Endodermal cell (in vitro differentiated cells): ENCODE measurements around the gene CTNNAL1. TPM values are rescaled to one million over a fixed set of nuclear protein-coding genes. Genes with fewer than 3 reads are reported as not detected.

ENCODE experiments used
- DNase-seq: peaks from one replicate; pipeline ENCODE4 v3.0.0-alpha.2; 2017
- H3K27ac ChIP-seq: 2 replicates; pipeline ENCODE4 v1.5.1; 2013; ENCODE audit warnings: mild to moderate bottlenecking, low read depth, low read length, moderate library complexity
- H3K27me3 ChIP-seq: 2 replicates; pipeline ENCODE4 v1.6.1; 2013; ENCODE audit warnings: mild to moderate bottlenecking, low read length, moderate library complexity; ENCODE audit not compliant: insufficient read depth, control insufficient read depth, poor library complexity, severe bottlenecking
- H3K36me3 ChIP-seq: 2 replicates; pipeline ENCODE4 v1.7.0; 2013; ENCODE audit warnings: mild to moderate bottlenecking, low read length, moderate library complexity; ENCODE audit not compliant: control insufficient read depth, insufficient read depth
- H3K4me1 ChIP-seq: one replicate; pipeline ENCODE4 v1.7.0; 2013; ENCODE audit warnings: low read length; ENCODE audit not compliant: control insufficient read depth, insufficient read depth
- H3K4me3 ChIP-seq: 2 replicates; pipeline ENCODE4 v1.5.1; 2013; ENCODE audit warnings: mild to moderate bottlenecking, low read length, moderate library complexity
- H3K9ac ChIP-seq: 2 replicates; pipeline ENCODE4 v1.6.1; 2013; ENCODE audit warnings: mild to moderate bottlenecking, low read length, moderate library complexity; ENCODE audit not compliant: poor library complexity, severe bottlenecking; ENCODE audit errors: extremely low read depth
- H3K9me3 ChIP-seq: 2 replicates; pipeline ENCODE4 v1.6.1; 2013; ENCODE audit warnings: mild to moderate bottlenecking, low read length, moderate library complexity; ENCODE audit not compliant: control insufficient read depth
- H3K27ac Mint-ChIP-seq: 2 replicates; pipeline ENCODE4 v1.8.0; 2020; ENCODE audit warnings: mixed read lengths
- H3K27me3 Mint-ChIP-seq: 2 replicates; pipeline ENCODE4 v1.8.0; 2021; ENCODE audit warnings: mild to moderate bottlenecking, mixed read lengths; ENCODE audit not compliant: insufficient read depth
- H3K36me3 Mint-ChIP-seq: 2 replicates; pipeline ENCODE4 v1.8.0; 2020; ENCODE audit warnings: low read depth, mixed read lengths
- H3K4me1 Mint-ChIP-seq: 2 replicates; pipeline ENCODE4 v1.8.0; 2020; ENCODE audit warnings: mixed read lengths
- H3K4me3 Mint-ChIP-seq: 2 replicates; pipeline ENCODE4 v1.8.0; 2020; ENCODE audit warnings: mild to moderate bottlenecking, moderate library complexity, mixed read lengths
- H3K9me3 Mint-ChIP-seq: 2 replicates; pipeline ENCODE4 v1.8.0; 2020; ENCODE audit warnings: mild to moderate bottlenecking, mixed read lengths
- CTCF ChIP-seq: fragments of 200-600 bp; sonication (generic); conservative IDR thresholded peaks from 2 replicates; pipeline ENCODE4 v1.5.0; 2021; ENCODE audit warnings: antibody characterized with exemption, mild to moderate bottlenecking
- WGBS, 2 experiments: methylation state at CpG; one replicate each; pipeline versions ENCODE4 v1.1.5 to v1.1.7; 2013; ENCODE audit warnings: missing lambda C conversion rate in 2 of 2, mixed read lengths in 1 of 2; ENCODE audit not compliant: insufficient coverage in 1 of 2, insufficient read length in 1 of 2; 5-methylcytosine and 5-hydroxymethylcytosine counted together
- total RNA-seq, 2 donors: library from RNA; stranded (reverse); fragmentation: NEBNext Ultra II Directional in 1 of 2; extraction: Animal tissue kit (Norgen Biotek cat#: 25700) in 1 of 2; gene quantifications; 2 replicates in 1 of 2; 3 replicates in 1 of 2; pipeline ENCODE4 v1.2.1, GENCODE V29; 2021

Gene CTNNAL1
- total RNA-seq, 2 donors from 2014 or later = 80.1 to 82.1 TPM

GRCh38 chr9:109026306-109026705, 13.0 kb upstream of the CTNNAL1 start:
- no peak overlapping the region for H3K9ac ChIP-seq
- peaks cover 8% of the 10 kb centered on the region for H3K4me1 ChIP-seq
- H3K36me3 ChIP-seq = peaks cover 2% of the 10 kb centered on the region
- peaks cover 8% of the 10 kb centered on the region for H3K36me3 Mint-ChIP-seq
- TF ChIP-seq CTCF = no peak
- no peak overlapping the region for H3K4me3 ChIP-seq
- no peak overlapping the region for H3K27ac ChIP-seq
- peaks cover 59% of the 10 kb centered on the region for H3K4me1 Mint-ChIP-seq
- H3K4me3 Mint-ChIP-seq = no peak overlapping the region
- WGBS, 2 experiments = 88 to 97% methylated on average over 6 to 7 of the region's 7 CpGs
- H3K27me3 Mint-ChIP-seq = no peaks in the 10 kb centered on the region
- H3K27me3 ChIP-seq = no peaks in the 10 kb centered on the region
- H3K9me3 Mint-ChIP-seq = no peaks in the 10 kb centered on the region
- peak overlapping the region; percentile 38 for H3K27ac Mint-ChIP-seq
- no peak for DNase-seq
- H3K9me3 ChIP-seq = no peaks in the 10 kb centered on the region

GRCh38 chr9:109022873-109023272, 9.6 kb upstream of the CTNNAL1 start:
- no peak overlapping the region for H3K27ac ChIP-seq
- Mint-ChIP-seq H3K36me3 (peaks cover 16% of the 10 kb centered on the region), H3K4me1 (peaks cover 70% of the 10 kb centered on the region), H3K27ac (peak overlapping the region; percentile 57), H3K27me3 (no peaks in the 10 kb centered on the region), H3K9me3 (no peaks in the 10 kb centered on the region), H3K4me3 (peak overlapping the region; percentile 15)
- H3K36me3 ChIP-seq = peaks cover 13% of the 10 kb centered on the region
- no peak for TF ChIP-seq CTCF
- H3K27me3 ChIP-seq = no peaks in the 10 kb centered on the region
- peak overlapping the region; percentile 17 for H3K9ac ChIP-seq
- H3K9me3 ChIP-seq = no peaks in the 10 kb centered on the region
- no peak for DNase-seq
- peaks cover 9% of the 10 kb centered on the region for H3K4me1 ChIP-seq
- H3K4me3 ChIP-seq = peak overlapping the region; percentile 9

- H3K4me1 ChIP-seq = peaks cover 23% of the 10 kb centered on the region
- DNase-seq = no peak
- no peak overlapping the region for H3K27ac ChIP-seq
- no peak overlapping the region for H3K9ac ChIP-seq
- Mint-ChIP-seq H3K4me1 (peaks cover 66% of the 10 kb centered on the region), H3K36me3 (peaks cover 16% of the 10 kb centered on the region), H3K27ac (no peak overlapping the region), H3K9me3 (no peaks in the 10 kb centered on the region), H3K4me3 (no peak overlapping the region), H3K27me3 (no peaks in the 10 kb centered on the region)
- H3K36me3 ChIP-seq = peaks cover 14% of the 10 kb centered on the region
- H3K4me3 ChIP-seq = no peak overlapping the region
- H3K9me3 ChIP-seq = no peaks in the 10 kb centered on the region
- no peak for TF ChIP-seq CTCF
- H3K27me3 ChIP-seq = no peaks in the 10 kb centered on the region
- WGBS, 2 experiments = 96 to 100% methylated on average over 2 to 6 of the region's 6 CpGs
Measured at GRCh38 chr9:109020581-109021511, 7.5 kb upstream of the CTNNAL1 start.
